Chondrocyte (in vitro differentiated cells): ENCODE data around the gene HDX. TPM values are rescaled to one million over a fixed set of nuclear protein-coding genes. Genes with fewer than 3 reads are reported as not detected.
A peak's percentile ranks its signal among the peaks of the same experiment; 100 is the strongest.

ENCODE experiments used
- DNase-seq: peaks from one replicate; pipeline ENCODE4 v3.0.0; 2021; ENCODE audit warnings: mixed read lengths, low spot score
- H3K27ac Mint-ChIP-seq: one replicate; pipeline ENCODE4 v1.8.0; 2021; ENCODE audit warnings: mild to moderate bottlenecking, moderate library complexity, mixed read lengths; ENCODE audit not compliant: unreplicated experiment
- H3K27me3 Mint-ChIP-seq: 2 replicates; pipeline ENCODE4 v1.8.0; 2021; ENCODE audit warnings: low read depth, mixed read lengths
- H3K36me3 Mint-ChIP-seq: 2 replicates; pipeline ENCODE4 v1.8.0; 2021; ENCODE audit warnings: low read depth, mixed read lengths
- H3K4me1 Mint-ChIP-seq: 2 replicates; pipeline ENCODE4 v1.8.0; 2021; ENCODE audit warnings: low read depth, mild to moderate bottlenecking, mixed read lengths
- H3K4me3 Mint-ChIP-seq: one replicate; pipeline ENCODE4 v1.8.0; 2021; ENCODE audit warnings: mild to moderate bottlenecking, moderate library complexity, mixed read lengths; ENCODE audit not compliant: unreplicated experiment
- H3K9me3 Mint-ChIP-seq: 2 replicates; pipeline ENCODE4 v1.8.0; 2021; ENCODE audit warnings: low read depth, mixed read lengths
- total RNA-seq: library from RNA; stranded (reverse); gene quantifications from 3 replicates; pipeline ENCODE4 v1.2.1, GENCODE V29; 2021
- TF ChIP-seq, protein P1 (sequence below): fragments of 200-600 bp; sonication (generic); IDR thresholded peaks from 2 replicates; pipeline ENCODE4 v1.5.0; 2021; ENCODE audit warnings: antibody characterized with exemption, mild to moderate bottlenecking, moderate library complexity

Gene HDX
- total RNA-seq, 1 donor from 2014 or later = 4.2 TPM

DNA sequence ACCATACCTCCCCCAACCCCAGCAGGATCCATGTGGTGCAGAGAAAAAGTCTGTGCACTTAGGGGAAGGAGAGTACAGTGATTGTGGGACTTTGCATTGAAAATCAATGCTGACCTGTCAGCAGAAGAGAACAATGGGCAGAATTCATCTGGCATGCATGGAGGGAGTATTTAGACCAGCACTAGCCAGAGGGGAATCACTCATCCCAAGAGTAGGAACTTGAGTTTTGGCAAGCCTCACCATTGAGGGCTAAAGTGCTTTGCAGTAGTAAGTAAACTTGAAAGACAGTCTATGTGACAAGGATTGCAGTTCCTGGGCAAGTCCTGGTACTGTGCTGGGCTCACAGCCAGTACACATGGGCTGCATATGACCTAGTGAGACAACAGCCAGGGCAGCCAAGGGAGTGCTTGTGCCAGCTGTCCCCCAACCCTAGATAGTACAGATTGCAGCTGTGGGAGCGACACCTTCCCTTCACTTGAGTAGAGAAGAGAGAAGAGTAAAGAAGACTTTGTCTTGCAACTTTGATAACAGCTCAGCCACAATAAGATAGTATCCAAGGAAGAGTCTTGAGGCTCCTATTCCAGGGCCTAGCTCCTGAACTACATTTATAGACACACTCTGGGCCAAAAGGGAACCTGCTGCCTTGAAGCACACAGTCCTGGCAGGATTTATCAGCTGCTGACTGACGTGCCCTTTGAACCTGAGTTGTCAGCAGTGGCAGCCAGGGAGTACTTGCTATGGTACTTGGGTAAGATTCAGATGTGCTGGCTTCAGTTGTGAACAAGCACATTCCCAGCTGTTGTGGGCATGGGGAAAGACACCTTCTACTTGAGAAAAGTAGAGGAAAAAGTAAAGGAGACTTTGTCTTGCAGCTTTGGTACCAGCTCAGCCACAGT, 48.7 kb downstream of the HDX start:
- no peaks in the 10 kb centered on the region for H3K27me3 Mint-ChIP-seq
- peaks cover 42% of the 10 kb centered on the region for H3K9me3 Mint-ChIP-seq
- TF ChIP-seq, protein P1, sequence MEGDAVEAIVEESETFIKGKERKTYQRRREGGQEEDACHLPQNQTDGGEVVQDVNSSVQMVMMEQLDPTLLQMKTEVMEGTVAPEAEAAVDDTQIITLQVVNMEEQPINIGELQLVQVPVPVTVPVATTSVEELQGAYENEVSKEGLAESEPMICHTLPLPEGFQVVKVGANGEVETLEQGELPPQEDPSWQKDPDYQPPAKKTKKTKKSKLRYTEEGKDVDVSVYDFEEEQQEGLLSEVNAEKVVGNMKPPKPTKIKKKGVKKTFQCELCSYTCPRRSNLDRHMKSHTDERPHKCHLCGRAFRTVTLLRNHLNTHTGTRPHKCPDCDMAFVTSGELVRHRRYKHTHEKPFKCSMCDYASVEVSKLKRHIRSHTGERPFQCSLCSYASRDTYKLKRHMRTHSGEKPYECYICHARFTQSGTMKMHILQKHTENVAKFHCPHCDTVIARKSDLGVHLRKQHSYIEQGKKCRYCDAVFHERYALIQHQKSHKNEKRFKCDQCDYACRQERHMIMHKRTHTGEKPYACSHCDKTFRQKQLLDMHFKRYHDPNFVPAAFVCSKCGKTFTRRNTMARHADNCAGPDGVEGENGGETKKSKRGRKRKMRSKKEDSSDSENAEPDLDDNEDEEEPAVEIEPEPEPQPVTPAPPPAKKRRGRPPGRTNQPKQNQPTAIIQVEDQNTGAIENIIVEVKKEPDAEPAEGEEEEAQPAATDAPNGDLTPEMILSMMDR = no peak

DNA sequence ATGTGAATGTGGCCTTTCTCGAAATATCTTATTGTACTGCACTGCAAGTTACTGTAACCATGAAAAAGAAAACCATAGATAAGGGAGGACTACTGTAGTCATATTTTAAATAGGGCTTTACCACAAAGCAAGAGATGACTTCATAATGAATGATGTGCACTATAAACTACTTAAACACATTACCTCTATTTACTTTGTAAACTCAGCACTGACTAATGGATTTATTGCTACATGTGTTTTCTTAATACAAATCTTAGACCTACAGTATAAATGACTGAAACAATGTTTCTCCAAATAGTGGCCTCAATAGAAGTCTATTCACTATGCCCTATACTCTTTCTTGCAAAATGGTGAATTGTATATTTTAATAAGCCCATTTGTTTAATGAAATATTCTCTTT, 61.1 kb downstream of the HDX start:
- Mint-ChIP-seq H3K9me3 (peaks cover 33% of the 10 kb centered on the region), H3K4me1 (no peaks in the 10 kb centered on the region)
- no peak for DNase-seq

More for the DNA sequence above, 48.7 kb downstream of the HDX start:
- Mint-ChIP-seq H3K4me3 (no peak overlapping the region), H3K36me3 (no peaks in the 10 kb centered on the region), H3K4me1 (no peaks in the 10 kb centered on the region), H3K27ac (no peak overlapping the region)
- no peak for DNase-seq

DNA sequence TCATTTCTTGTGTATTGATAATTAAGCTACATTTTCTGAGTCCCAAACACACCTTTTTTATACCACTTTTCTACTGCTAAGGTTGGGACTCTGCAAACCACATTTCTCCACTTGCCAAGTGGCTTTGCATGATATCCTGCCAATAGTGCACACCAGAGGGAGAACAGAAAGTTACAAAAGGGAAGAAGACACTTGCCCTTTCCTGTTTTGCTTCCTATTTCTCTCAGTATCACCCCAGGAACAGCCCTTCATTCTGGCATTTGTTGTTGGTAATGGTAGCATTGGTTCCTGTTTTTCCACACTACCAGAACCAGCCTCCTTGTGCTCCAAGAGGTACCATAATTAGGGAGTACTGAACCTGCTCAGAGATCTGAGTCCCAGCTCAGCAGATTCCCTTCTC, 87.1 kb downstream of the HDX start:
- TF ChIP-seq, protein P1 = no peak
- peaks cover under 1% of the 10 kb centered on the region for H3K36me3 Mint-ChIP-seq
- H3K9me3 Mint-ChIP-seq = peaks cover 30% of the 10 kb centered on the region
- no peaks in the 10 kb centered on the region for H3K4me1 Mint-ChIP-seq
- no peak overlapping the region for H3K27ac Mint-ChIP-seq
- no peak for DNase-seq
- H3K27me3 Mint-ChIP-seq = no peaks in the 10 kb centered on the region
- no peak overlapping the region for H3K4me3 Mint-ChIP-seq

More for the DNA sequence above, 61.1 kb downstream of the HDX start:
- Mint-ChIP-seq H3K4me3 (no peak overlapping the region), H3K36me3 (peaks cover 16% of the 10 kb centered on the region), H3K27me3 (no peaks in the 10 kb centered on the region), H3K27ac (no peak overlapping the region)
- TF ChIP-seq, protein P1 = no peak

DNA sequence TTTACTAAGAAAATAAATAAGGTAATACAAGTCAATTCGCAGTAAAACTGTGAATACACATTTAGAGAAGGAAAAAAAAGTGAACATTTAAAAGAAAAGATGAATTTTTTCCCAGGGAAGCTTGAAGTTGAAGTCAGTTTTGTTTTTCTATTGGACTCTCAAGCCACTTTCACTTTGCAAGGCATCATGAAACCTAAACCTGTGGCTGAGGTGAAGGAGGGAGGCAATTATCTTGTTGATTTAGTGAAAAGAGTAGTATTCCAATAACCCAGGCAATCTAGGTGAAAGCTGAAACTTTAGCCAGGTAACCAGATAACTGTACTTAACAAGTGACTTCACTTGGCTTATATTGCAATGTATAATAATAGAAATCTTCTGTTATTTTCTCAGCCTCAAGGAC, 138.6 kb downstream of the HDX start:
- H3K36me3 Mint-ChIP-seq = no peaks in the 10 kb centered on the region
- H3K9me3 Mint-ChIP-seq = peaks cover 15% of the 10 kb centered on the region
- no peak overlapping the region for H3K27ac Mint-ChIP-seq
- peaks cover 23% of the 10 kb centered on the region for H3K4me1 Mint-ChIP-seq
- DNase-seq = no peak
- H3K4me3 Mint-ChIP-seq = no peak overlapping the region
- TF ChIP-seq, protein P1 = no peak
- H3K27me3 Mint-ChIP-seq = no peaks in the 10 kb centered on the region

DNA sequence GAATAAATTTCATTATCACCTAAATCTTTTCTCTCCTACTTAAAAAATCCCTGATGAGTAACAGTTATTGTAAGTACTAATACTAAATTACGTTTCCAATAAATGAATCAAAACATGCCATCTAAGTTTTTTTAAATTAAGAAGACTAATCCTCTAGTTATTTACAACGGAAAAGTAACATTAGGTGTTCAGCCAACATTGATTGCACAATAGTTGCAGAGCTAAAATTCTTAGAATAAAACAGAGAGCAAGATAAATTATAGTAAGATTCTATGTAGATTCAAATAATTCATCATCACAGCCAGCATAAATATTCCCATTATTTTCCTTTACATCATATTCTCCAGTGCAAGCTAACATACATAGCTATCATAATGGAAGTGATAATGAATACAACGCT, 139.2 kb downstream of the HDX start:
- Mint-ChIP-seq H3K36me3 (no peaks in the 10 kb centered on the region), H3K9me3 (peaks cover 18% of the 10 kb centered on the region), H3K27ac (peak overlapping the region; percentile 13), H3K4me3 (no peak overlapping the region), H3K4me1 (peaks cover 23% of the 10 kb centered on the region), H3K27me3 (no peaks in the 10 kb centered on the region)
- TF ChIP-seq, protein P1 = no peak
- no peak for DNase-seq
